Measurements from ENCODE around the gene ZP2. TPM values are rescaled to one million over a fixed set of nuclear protein-coding genes. Genes with fewer than 3 reads are reported as not detected.

ZP2 gene
- total and polyA plus RNA-seq, 2 of the 4 experiments (the other 2 are of a cell fraction), result not detected

- dilution Hi-C loops (cut with HindIII; ENCODE audit: low sequenced_read_pairs, unreplicated experiment), result no loop called here
- Histone ChIP-seq H2AK9ac (replicated peaks; ENCODE audit: low read depth, low read length, poor library complexity) (no peak overlapping the region), H2AFZ (replicated peaks; ENCODE audit: low read length, poor library complexity) (no peak overlapping the region), H3K18ac (ENCODE audit: low read depth, low read length) (no peak overlapping the region), H3K27me3 (ENCODE audit: control insufficient read depth, insufficient read depth, low read length) (peaks cover 17% of the 10 kb centered on the region), H3K79me1 (ENCODE audit: low read depth in 1 of 2, low read length in 2 of 2) (no peaks in the 10 kb centered on the region), H3K27ac (ENCODE audit: insufficient read depth, low read length) (no peak overlapping the region), H2BK5ac (ENCODE audit: low read depth, low read length, poor library complexity, severe bottlenecking) (no peak overlapping the region), H3K14ac (replicated peaks; ENCODE audit: low read depth, low read length) (no peak overlapping the region), H4K91ac (ENCODE audit: insufficient read depth, low read depth, low read length) (no peak overlapping the region), H3K36me3 (ENCODE audit: control insufficient read depth, insufficient read depth, low read length) (no peaks in the 10 kb centered on the region), H2AK5ac (ENCODE audit: low read depth, low read length) (no peak overlapping the region), H2BK15ac (ENCODE audit: low read depth, low read length) (no peak overlapping the region), H4K8ac (ENCODE audit: low read depth in 2 of 2, low read length in 2 of 2) (no peak overlapping the region), H3K9me3 (ENCODE audit: control insufficient read depth, insufficient read depth, low read length) (no peaks in the 10 kb centered on the region), H4K20me1 (ENCODE audit: insufficient read depth, low read length) (no peaks in the 10 kb centered on the region), H4K5ac (ENCODE audit: low read depth, low read length) (no peak overlapping the region), H2BK20ac (ENCODE audit: low read depth, low read length) (no peak overlapping the region), H3K56ac (ENCODE audit: extremely low read depth, insufficient read depth, low read length) (no peak overlapping the region), H3K4me2 (ENCODE audit: low read depth, low read length) (no peak overlapping the region), H3K4ac (ENCODE audit: low read depth, low read length) (no peak overlapping the region), H3K9ac (ENCODE audit: low read depth, low read length) (no peak overlapping the region), H2BK120ac (ENCODE audit: low read depth, low read length) (no peak overlapping the region), H3K4me1 (ENCODE audit: control insufficient read depth, insufficient read depth, low read length) (no peaks in the 10 kb centered on the region), H3K4me3 (ENCODE audit: insufficient read depth, low read depth, low read length) (no peak overlapping the region), H3K23ac (ENCODE audit: low read depth, low read length) (no peak overlapping the region), H3K9me1 (ENCODE audit: insufficient read depth, low read length) (no peaks in the 10 kb centered on the region)
- TF ChIP-seq MAFK (IDR thresholded peaks at IDR 0.05; ENCODE audit: low read depth, low read length) (no peak), FOS (IDR thresholded peaks at IDR 0.05; ENCODE audit: low read depth, low read length) (no peak), NFE2L2 (IDR thresholded peaks at IDR 0.05; ENCODE audit: low read depth, low read length) (no peak), MAZ (IDR thresholded peaks at IDR 0.05; ENCODE audit: borderline replicate concordance, low read depth, low read length) (no peak), CTCF (conservative IDR thresholded peaks at IDR 0.05; ENCODE audit: low read depth, low read length) (no peak), RFX5 (IDR thresholded peaks at IDR 0.05; ENCODE audit: low read depth, low read length) (no peak), MXI1 (IDR thresholded peaks at IDR 0.05; ENCODE audit: borderline replicate concordance, low read depth, low read length) (no peak), RAD21 (IDR thresholded peaks at IDR 0.05; ENCODE audit: low read length) (no peak), SMC3 (IDR thresholded peaks at IDR 0.05; ENCODE audit: low read depth, low read length) (no peak), BHLHE40 (IDR thresholded peaks at IDR 0.05; ENCODE audit: low read depth, low read length) (no peak), POLR2A (IDR thresholded peaks at IDR 0.05; ENCODE audit: low read depth, low read length) (no peak), CEBPB (IDR thresholded peaks at IDR 0.05; ENCODE audit: low read depth, low read length) (no peak), RCOR1 (IDR thresholded peaks at IDR 0.05; ENCODE audit: insufficient replicate concordance, low read length) (no peak), CHD1 (IDR thresholded peaks at IDR 0.05; ENCODE audit: low read depth, low read length) (no peak)
- TF ChIP-seq, protein P1, sequence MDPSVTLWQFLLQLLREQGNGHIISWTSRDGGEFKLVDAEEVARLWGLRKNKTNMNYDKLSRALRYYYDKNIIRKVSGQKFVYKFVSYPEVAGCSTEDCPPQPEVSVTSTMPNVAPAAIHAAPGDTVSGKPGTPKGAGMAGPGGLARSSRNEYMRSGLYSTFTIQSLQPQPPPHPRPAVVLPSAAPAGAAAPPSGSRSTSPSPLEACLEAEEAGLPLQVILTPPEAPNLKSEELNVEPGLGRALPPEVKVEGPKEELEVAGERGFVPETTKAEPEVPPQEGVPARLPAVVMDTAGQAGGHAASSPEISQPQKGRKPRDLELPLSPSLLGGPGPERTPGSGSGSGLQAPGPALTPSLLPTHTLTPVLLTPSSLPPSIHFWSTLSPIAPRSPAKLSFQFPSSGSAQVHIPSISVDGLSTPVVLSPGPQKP (IDR thresholded peaks at IDR 0.05; ENCODE audit: borderline replicate concordance, low read depth, low read length), result no peak
- TF ChIP-seq, protein P2, sequence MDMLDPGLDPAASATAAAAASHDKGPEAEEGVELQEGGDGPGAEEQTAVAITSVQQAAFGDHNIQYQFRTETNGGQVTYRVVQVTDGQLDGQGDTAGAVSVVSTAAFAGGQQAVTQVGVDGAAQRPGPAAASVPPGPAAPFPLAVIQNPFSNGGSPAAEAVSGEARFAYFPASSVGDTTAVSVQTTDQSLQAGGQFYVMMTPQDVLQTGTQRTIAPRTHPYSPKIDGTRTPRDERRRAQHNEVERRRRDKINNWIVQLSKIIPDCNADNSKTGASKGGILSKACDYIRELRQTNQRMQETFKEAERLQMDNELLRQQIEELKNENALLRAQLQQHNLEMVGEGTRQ (IDR thresholded peaks at IDR 0.05; ENCODE audit: low read depth, low read length), result no peak
- in situ Hi-C loops (cut with MboI; ENCODE audit: low sequenced_read_pairs), result no loop called here
- ChIA-PET POLR2A (ENCODE audit: unreplicated experiment) (no interaction called here), CTCF (no interaction called here)
- 17% methylated on average over 1 of the region's 2 CpGs; no CpG with 5 or more reads in 1 of the 2 experiments for WGBS, 2 experiments (ENCODE audit: extremely low coverage in 2 of 2, insufficient read length in 1 of 2)
- intact Hi-C loops (cut with micrococcal nuclease), result no loop called here
- DNase-seq (no peak), ATAC-seq (ENCODE audit: low read depth) (no peak)
- BruUV-seq (replicated peaks), result no TSS peak
Observed at GRCh38 chr16:21228361-21228872, 17.0 kb upstream of the ZP2 start.
